ENCODE results near the gene CALY.
A peak's percentile ranks its signal among the peaks of the same experiment; 100 is the strongest.

The CALY gene

DNA sequence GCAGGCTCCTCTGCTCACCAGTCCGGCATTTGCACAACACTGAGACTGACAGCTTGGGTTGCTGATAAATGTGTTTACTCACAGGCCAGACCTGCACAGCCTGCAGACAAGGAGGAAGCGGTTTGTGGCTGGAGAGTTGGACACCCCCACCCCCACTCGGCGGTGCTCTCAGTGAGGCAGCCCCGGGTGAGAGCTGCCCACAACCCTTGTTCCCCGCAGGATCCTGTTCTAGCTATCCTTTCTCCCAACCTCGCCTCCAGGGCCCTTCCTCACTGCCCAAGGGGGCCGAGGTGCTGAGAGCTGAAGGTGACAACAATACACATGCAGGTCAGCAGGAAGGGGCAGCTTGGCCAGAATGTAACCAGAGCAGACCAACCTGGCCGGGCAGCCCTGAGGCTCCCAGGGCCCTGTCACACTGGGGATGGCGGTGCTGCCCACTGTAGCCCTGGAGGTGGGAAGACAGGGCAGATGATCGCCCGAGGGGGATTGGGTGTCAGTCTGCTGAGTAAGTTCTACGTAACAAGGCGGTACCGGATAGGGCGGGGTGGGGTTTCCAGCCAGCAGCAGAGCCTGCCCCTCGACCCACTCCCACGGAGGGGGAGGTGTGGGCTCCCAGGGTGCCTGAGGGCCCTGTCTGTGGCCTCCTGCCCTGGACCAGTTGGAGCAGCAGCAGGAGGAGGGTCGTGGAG is 58.0 kb downstream of the CALY start:
- DNase-seq (ENCODE audit: low read depth): no peak
- in situ Hi-C loops (cut with HindIII; ENCODE audit: low sequenced_read_pairs): no loop called here
- no peak overlapping the region for H3K4me3 ChIP-seq (ENCODE audit: low read depth, low read length)
- TF ChIP-seq, protein P1, sequence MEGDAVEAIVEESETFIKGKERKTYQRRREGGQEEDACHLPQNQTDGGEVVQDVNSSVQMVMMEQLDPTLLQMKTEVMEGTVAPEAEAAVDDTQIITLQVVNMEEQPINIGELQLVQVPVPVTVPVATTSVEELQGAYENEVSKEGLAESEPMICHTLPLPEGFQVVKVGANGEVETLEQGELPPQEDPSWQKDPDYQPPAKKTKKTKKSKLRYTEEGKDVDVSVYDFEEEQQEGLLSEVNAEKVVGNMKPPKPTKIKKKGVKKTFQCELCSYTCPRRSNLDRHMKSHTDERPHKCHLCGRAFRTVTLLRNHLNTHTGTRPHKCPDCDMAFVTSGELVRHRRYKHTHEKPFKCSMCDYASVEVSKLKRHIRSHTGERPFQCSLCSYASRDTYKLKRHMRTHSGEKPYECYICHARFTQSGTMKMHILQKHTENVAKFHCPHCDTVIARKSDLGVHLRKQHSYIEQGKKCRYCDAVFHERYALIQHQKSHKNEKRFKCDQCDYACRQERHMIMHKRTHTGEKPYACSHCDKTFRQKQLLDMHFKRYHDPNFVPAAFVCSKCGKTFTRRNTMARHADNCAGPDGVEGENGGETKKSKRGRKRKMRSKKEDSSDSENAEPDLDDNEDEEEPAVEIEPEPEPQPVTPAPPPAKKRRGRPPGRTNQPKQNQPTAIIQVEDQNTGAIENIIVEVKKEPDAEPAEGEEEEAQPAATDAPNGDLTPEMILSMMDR (IDR thresholded peaks at IDR 0.05; ENCODE audit: low read depth, low read length, missing control alignments): no peak

DNA sequence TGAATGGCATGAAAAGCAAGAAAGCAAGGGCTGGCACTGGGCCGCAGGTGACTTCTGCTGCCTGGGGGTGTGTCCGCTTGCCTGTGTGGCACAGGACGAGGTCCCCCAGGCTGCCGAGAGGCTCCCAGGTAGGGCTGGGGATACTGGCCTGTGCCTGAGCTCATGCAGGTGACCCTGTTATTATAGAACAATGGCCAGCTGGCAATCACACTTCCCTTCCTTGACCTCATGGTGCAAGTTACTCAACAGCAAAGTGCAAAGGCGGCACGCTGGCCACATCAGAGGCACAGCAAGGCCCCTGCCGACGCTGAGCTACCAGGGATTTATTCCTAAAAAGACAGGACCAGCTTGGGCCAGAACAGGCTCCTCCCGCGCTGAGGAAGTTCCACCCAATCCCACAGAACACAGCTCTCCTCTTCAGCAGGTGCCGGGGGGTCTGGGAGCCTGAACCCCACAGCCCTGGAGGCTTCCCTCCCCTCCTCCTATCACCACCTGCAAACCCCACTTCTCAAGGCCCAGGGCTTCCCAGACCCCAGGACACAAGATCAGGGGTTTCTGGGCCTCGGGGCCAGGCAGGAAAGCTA is 58.6 kb downstream of the CALY start:
- H3K4me3 ChIP-seq (ENCODE audit: low read depth, low read length): no peak overlapping the region
- TF ChIP-seq, protein P1 (IDR thresholded peaks at IDR 0.05; ENCODE audit: low read depth, low read length, missing control alignments): no peak
- in situ Hi-C loops (cut with HindIII; ENCODE audit: low sequenced_read_pairs): no loop called here
- DNase-seq (ENCODE audit: low read depth): no peak

DNA sequence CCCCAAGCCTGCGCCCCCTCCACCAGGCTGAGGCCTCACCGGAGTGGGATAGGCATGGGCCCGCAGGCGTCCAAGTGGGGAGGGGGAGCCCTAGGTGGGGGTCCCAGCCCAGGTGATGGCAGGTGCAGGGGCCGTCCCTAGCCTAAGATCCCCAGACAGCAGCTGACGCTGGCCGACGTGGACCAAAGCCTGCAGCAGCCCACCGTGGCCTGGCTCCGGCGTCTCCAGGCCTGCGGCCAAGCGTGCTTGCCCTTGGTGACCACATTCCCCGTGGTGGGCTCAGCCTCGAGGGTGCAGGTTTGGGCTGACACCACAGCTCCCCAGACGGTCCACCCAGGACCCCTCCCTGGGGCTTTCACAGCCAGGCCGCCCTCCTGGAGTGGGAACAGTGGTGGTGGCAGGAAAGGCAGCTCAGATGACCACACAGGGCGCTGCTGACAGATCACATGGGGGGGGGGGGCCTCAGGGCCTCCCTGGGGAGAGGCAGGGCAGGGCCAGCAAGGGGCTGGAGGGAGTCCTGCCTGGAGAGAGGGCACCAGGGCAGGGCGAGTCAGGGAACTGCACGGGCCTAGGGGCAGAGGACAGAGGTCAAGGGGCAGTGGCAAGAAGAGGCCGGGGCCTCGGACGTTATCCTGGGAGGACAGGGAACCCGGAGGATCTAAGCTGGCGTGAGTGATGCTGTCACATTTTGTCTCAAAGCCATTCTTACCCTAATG is 59.3 kb downstream of the CALY start:
- H3K4me3 ChIP-seq (ENCODE audit: low read depth, low read length): no peak overlapping the region
- no peak for DNase-seq (ENCODE audit: low read depth)
- in situ Hi-C loops (cut with HindIII; ENCODE audit: low sequenced_read_pairs): no loop called here
- TF ChIP-seq, protein P1 (IDR thresholded peaks at IDR 0.05; ENCODE audit: low read depth, low read length, missing control alignments): no peak

DNA sequence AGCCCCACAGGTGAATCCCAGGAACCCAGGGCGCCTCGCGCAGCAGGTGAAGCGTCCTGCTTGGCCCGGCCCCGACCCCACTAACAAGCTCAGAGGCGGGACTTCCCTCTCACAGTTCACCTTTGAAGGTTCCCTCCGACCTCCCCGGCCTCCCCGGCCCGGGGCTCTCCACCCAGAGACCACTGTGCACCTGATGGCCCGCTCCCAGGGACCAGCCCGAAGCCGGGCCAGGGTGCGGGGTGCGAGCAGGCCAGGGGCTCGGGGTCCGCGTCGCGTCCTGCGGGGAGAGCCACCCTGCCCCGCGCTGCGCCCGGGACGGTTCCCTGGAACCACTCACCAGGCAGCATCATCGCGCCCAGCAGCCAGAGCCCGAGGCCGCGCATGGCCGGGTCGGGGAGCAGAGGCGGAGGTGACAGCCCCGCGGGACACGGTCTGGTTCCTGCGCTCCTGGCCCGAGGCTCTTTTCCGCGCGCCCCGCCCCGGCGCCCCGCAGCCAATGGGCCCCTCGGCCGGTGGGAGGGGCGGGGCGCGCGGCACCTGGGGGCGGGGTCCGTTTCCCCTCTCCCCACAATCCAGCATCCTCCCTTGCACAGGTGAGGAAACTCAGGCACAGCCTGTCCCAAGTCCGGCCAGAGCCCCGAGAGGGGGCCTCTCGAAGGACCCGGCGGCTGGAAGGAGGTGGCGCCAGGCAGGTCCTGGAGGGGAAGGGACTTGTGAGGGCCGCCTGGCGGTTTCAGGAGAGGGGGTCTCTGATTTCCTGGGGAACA is 60.1 kb downstream of the CALY start, which contains the start of gene ADAM8:
TSS of gene ADAM8 (minus strand) at position 434 of the 767 bp plus-strand sequence. CDS start at position 383, 51 bp downstream.
- H3K4me3 ChIP-seq (ENCODE audit: low read depth, low read length): peak within 1 kb of the TSS; percentile 13
- TF ChIP-seq, protein P1 (IDR thresholded peaks at IDR 0.05; ENCODE audit: low read depth, low read length, missing control alignments): no peak
- in situ Hi-C loops (cut with HindIII; ENCODE audit: low sequenced_read_pairs): no loop called here
- DNase-seq (ENCODE audit: low read depth): no peak

DNA sequence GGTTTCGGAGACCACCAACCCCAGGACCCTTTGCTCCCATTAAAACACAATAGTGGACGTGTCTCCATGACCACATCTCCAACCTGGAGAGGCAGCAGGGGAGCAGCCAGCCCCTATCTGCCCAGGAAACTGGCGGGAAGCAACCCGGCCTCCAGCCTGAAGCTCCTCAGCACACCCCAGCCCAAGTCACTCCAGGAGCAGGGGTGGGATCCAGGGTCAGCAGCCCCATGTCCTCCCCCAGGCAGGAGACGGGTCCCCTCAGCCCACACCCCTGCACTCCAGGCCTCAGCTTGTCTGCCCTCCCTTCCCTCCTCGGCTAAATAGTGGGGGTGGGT is 60.6 kb downstream of the CALY start:
- in situ Hi-C loops (cut with HindIII; ENCODE audit: low sequenced_read_pairs): no loop called here
- TF ChIP-seq, protein P1 (IDR thresholded peaks at IDR 0.05; ENCODE audit: low read depth, low read length, missing control alignments): no peak
- no peak overlapping the region for H3K4me3 ChIP-seq (ENCODE audit: low read depth, low read length)
- no peak for DNase-seq (ENCODE audit: low read depth)

DNA sequence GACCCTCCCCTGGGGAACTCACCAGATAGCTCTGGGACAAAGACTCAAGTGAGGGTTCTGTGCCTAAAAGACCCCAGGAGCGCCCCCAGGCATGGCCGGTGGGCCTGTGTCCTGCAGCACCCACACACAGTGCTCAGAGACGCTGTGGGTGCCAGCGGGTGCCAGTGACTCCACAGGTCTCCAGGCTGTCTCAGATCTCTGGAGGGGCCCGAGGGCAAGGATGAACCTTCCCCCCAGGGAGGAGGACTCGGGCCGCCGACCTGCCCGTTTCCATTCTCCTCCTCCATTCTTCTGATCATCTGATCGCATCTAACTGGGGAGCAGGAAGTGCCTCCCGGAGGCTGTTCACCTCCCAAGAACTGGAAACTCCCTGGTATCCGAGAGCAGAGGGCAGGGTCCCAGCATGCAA is 61.0 kb downstream of the CALY start:
- DNase-seq (ENCODE audit: low read depth): no peak
- TF ChIP-seq, protein P1 (IDR thresholded peaks at IDR 0.05; ENCODE audit: low read depth, low read length, missing control alignments): no peak
- in situ Hi-C loops (cut with HindIII; ENCODE audit: low sequenced_read_pairs): no loop called here
- no peak overlapping the region for H3K4me3 ChIP-seq (ENCODE audit: low read depth, low read length)

Measured in astrocyte of the cerebellum (primary cell).